ENCODE data around the gene DAND5. TPM values are rescaled to one million over a fixed set of nuclear protein-coding genes. Genes with fewer than 3 reads are reported as not detected.
"Not testable (repeated sequence)": the region's sequence is repeated elsewhere in the genome, so short reads cannot be mapped to it uniquely, and the experiment has no call there.

DAND5 gene
- polyA plus RNA-seq, 6 donors from 2014 or later = not detected

GRCh38 chr19:12948612-12949362 is 20.6 kb upstream of the DAND5 start:
- peaks cover 0 to 15% of the 10 kb centered on the region in 2 donors for H3K36me3 Mint-ChIP-seq
- no peak for DNase-seq
- H3K4me3 Mint-ChIP-seq = peak overlapping the region in 5 of 8 donors; percentile 20 to 75 (median 37)
- H3K27ac Mint-ChIP-seq = peak overlapping the region in 3 of 6 donors; percentile 7 to 74 (median 49)
- no peaks in the 10 kb centered on the region for H3K27me3 Mint-ChIP-seq
- peaks cover 0 to 3% (median 0%) of the 10 kb centered on the region in 7 donors for H3K9me3 Mint-ChIP-seq
- no peak for ATAC-seq (ENCODE audit: low read depth in 2 of 2)
- peaks cover 19 to 47% (median 41%) of the 10 kb centered on the region in 3 donors for H3K4me1 Mint-ChIP-seq

GRCh38 chr19:12949363-12950283 is 19.8 kb upstream of the DAND5 start:
- Mint-ChIP-seq H3K4me3 (peak overlapping the region in 1 of 8 donors; percentile 80), H3K27me3 (no peaks in the 10 kb centered on the region), H3K9me3 (peaks cover 0 to 3% (median 0%) of the 10 kb centered on the region in 7 donors)

GRCh38 chr19:12952050-12952449 is 17.3 kb upstream of the DAND5 start:
- H3K4me3 Mint-ChIP-seq = peak overlapping the region in 2 of 8 donors; percentile 7 to 24

More at GRCh38 chr19:12949363-12950283, 19.8 kb upstream of the DAND5 start:
- Mint-ChIP-seq H3K36me3 (peaks cover 0 to 17% of the 10 kb centered on the region in 2 donors), H3K4me1 (peaks cover 23 to 49% (median 46%) of the 10 kb centered on the region in 3 donors), H3K27ac (peak overlapping the region in 5 of 6 donors; percentile 41 to 93 (median 84))
- ATAC-seq (ENCODE audit: low read depth in 2 of 2) = no peak
- no peak for DNase-seq

GRCh38 chr19:12952488-12953137 is 16.8 kb upstream of the DAND5 start:
- Mint-ChIP-seq H3K27me3 (no peaks in the 10 kb centered on the region), H3K4me1 (peaks cover 29 to 47% (median 45%) of the 10 kb centered on the region in 3 donors), H3K27ac (peak overlapping the region in 2 of 6 donors; percentile 60 to 81), H3K9me3 (no peaks in the 10 kb centered on the region), H3K36me3 (peaks cover 0 to 17% of the 10 kb centered on the region in 2 donors), H3K4me3 (peak overlapping the region in 2 of 8 donors; percentile 9 to 24)
- ATAC-seq (ENCODE audit: low read depth in 2 of 2) = no peak
- no peak for DNase-seq

More at GRCh38 chr19:12952050-12952449, 17.3 kb upstream of the DAND5 start:
- not testable (repeated sequence) for ATAC-seq (ENCODE audit: low read depth in 2 of 2); H3K9me3 Mint-ChIP-seq; H3K27me3 Mint-ChIP-seq; DNase-seq; H3K27ac Mint-ChIP-seq
- H3K36me3 Mint-ChIP-seq = peaks cover 0 to 17% of the 10 kb centered on the region in 2 donors
- peaks cover 29 to 48% (median 47%) of the 10 kb centered on the region in 3 donors for H3K4me1 Mint-ChIP-seq

GRCh38 chr19:12953138-12953798 is 16.1 kb upstream of the DAND5 start:
- H3K4me3 Mint-ChIP-seq = peak overlapping the region in 1 of 8 donors; percentile 27
- no peak for DNase-seq
- ATAC-seq (ENCODE audit: low read depth in 2 of 2) = no peak
- peak overlapping the region in 2 of 6 donors; percentile 60 to 81 for H3K27ac Mint-ChIP-seq
- H3K4me1 Mint-ChIP-seq = peaks cover 29 to 43% (median 41%) of the 10 kb centered on the region in 3 donors
- H3K9me3 Mint-ChIP-seq = no peaks in the 10 kb centered on the region
- no peaks in the 10 kb centered on the region for H3K27me3 Mint-ChIP-seq
- H3K36me3 Mint-ChIP-seq = peaks cover 0 to 17% of the 10 kb centered on the region in 2 donors

GRCh38 chr19:12953799-12954611 is 15.4 kb upstream of the DAND5 start:
- peaks cover 0 to 17% of the 10 kb centered on the region in 2 donors for H3K36me3 Mint-ChIP-seq
- no peak for ATAC-seq (ENCODE audit: low read depth in 2 of 2)
- peak overlapping the region in 5 of 8 donors; percentile 18 to 92 (median 79) for H3K4me3 Mint-ChIP-seq
- H3K27me3 Mint-ChIP-seq = no peaks in the 10 kb centered on the region
- H3K27ac Mint-ChIP-seq = peak overlapping the region; percentile 47 to 97 (median 88)
- peaks cover 29 to 43% (median 38%) of the 10 kb centered on the region in 3 donors for H3K4me1 Mint-ChIP-seq
- no peak for DNase-seq
- no peaks in the 10 kb centered on the region for H3K9me3 Mint-ChIP-seq

- Mint-ChIP-seq H3K36me3 (peaks cover 0 to 14% of the 10 kb centered on the region in 2 donors), H3K27ac (peak overlapping the region; percentile 81 to 97 (median 89)), H3K27me3 (no peaks in the 10 kb centered on the region), H3K4me3 (peak overlapping the region in 5 of 8 donors; percentile 18 to 92 (median 79)), H3K4me1 (peaks cover 28 to 43% (median 38%) of the 10 kb centered on the region in 3 donors), H3K9me3 (no peaks in the 10 kb centered on the region)
- no peak for ATAC-seq (ENCODE audit: low read depth in 2 of 2)
- DNase-seq = no peak
These were observed 14.8 kb upstream of the DAND5 start for GRCh38 chr19:12954612-12954962.

GRCh38 chr19:12955575-12955974 is 13.8 kb upstream of the DAND5 start:
- Mint-ChIP-seq H3K4me3 (peak overlapping the region; percentile 80 to 92 (median 87)), H3K4me1 (peaks cover 22 to 39% (median 28%) of the 10 kb centered on the region in 3 donors), H3K27ac (peak overlapping the region; percentile 71 to 89 (median 84))
- H3K9me3 Mint-ChIP-seq; H3K36me3 Mint-ChIP-seq; ATAC-seq (ENCODE audit: low read depth in 2 of 2); DNase-seq; H3K27me3 Mint-ChIP-seq: not testable (repeated sequence)

- DNase-seq (no peak), ATAC-seq (ENCODE audit: low read depth in 2 of 2) (no peak)
- no peaks in the 10 kb centered on the region for H3K27me3 Mint-ChIP-seq
- H3K9me3 Mint-ChIP-seq = no peaks in the 10 kb centered on the region
- H3K4me3 Mint-ChIP-seq = peak overlapping the region; percentile 80 to 92 (median 87)
- peaks cover 22 to 39% (median 26%) of the 10 kb centered on the region in 3 donors for H3K4me1 Mint-ChIP-seq
- H3K27ac Mint-ChIP-seq = peak overlapping the region; percentile 34 to 90 (median 82)
- peaks cover 0 to 8% of the 10 kb centered on the region in 2 donors for H3K36me3 Mint-ChIP-seq
These were observed 13.4 kb upstream of the DAND5 start for GRCh38 chr19:12955996-12956395.

- H3K9me3 Mint-ChIP-seq = no peaks in the 10 kb centered on the region
- H3K4me3 Mint-ChIP-seq = peak within 1 kb of the TSS; percentile 81 to 94 (median 92)
- peaks cover 22 to 37% (median 26%) of the 10 kb centered on the region in 3 donors for H3K4me1 Mint-ChIP-seq
- DNase-seq (peak; percentile 79), ATAC-seq (ENCODE audit: low read depth in 2 of 2) (peak; percentile 97)
- peak within 1 kb of the TSS; percentile 74 to 96 (median 88) for H3K27ac Mint-ChIP-seq
- H3K36me3 Mint-ChIP-seq = peaks cover 0 to 8% of the 10 kb centered on the region in 2 donors
- no peaks in the 10 kb centered on the region for H3K27me3 Mint-ChIP-seq
These were observed 12.7 kb upstream of the DAND5 start, which contains the start of gene GADD45GIP1 for GRCh38 chr19:12956446-12957388. GADD45GIP1 (minus strand) TSS chr19:12957223; CDS start chr19:12957212, 11 bp downstream.
